MV-4-11 (cell line): ENCODE measurements around the gene SLC2A6.

Experiments used
- DNase-seq: peaks from one replicate; lab custom pipeline; 2025; lab: John Stamatoyannopoulos, UW

Gene SLC2A6

DNA sequence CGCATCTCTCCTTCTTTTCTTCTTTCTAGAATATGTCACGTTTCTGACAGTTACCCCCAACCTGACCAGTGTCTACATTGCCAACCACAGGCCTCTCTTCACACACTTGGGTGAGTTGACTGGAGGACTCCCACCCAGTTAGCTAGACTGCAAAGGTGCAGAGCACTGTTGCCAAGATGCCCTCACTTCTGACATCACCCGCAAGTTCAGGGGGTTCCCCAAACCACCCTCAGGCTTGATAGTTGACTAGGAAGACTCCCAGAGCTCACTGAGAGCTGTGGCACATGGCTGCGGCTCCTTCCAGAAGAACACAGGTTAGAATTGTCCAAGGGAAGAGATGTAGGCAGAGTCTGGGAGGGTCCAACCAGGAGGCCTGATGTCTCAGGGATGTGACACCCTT lies 39.6 kb downstream of the SLC2A6 start:
- DNase-seq: no peak

DNA sequence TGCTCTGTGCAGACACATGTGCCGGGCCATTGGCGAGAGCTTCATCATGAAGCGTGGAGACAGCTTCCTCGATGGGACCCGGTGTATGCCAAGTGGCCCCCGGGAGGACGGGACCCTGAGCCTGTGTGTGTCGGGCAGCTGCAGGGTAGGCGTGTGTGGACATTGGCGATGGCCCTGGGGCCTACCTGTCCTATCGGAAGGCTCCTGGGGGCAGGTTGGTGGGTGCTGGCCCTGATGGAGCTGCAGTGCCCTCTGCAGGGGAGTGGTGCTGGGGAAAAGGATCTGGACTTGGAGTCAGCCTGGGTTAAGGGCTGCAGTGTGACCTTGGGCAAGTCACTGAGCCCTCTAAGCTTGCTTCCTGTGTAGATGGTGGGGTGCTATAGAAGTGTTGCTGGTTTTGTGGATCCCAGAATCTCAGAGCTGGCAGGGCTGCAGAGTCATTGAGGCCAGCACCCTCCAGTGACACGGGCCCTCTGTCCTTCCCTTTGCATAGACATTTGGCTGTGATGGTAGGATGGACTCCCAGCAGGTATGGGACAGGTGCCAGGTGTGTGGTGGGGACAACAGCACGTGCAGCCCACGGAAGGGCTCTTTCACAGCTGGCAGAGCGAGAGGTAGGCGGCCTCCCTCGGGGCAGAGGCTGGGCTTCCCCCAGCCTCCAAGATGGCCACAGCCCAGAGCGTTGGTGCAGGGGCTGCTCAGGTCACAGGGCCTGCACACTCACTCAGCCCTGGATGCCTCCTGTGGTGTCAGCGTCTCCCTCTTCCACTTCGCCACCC lies 41.0 kb downstream of the SLC2A6 start:
- DNase-seq: no peak

GRCh38 chr9:133436681-133437080 lies 42.2 kb downstream of the SLC2A6 start:
- DNase-seq: no peak

- DNase-seq: no peak
Measured at GRCh38 chr9:133433351-133433843, 45.5 kb downstream of the SLC2A6 start.

DNA sequence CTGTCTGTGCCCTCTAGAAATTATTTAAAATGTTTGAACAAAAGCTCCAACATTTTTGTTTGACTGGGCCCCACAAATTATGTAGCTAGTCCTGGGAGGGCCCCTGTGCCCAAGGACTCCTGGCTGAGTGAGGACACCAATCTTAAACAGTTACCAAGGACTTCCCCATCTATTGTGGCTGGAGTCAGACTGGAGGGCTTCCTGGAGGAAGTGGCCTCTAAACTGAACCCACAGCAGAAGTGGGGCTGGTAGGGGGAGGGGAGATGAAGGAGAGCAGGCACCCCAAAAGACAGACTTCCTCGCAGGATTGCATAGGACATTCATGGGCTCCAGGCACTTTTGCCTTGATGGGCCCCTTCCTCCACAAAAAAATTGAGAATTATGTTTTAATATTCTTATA lies 48.7 kb downstream of the SLC2A6 start:
- DNase-seq: peak; percentile 68

- no peak for DNase-seq
Measured at GRCh38 chr9:133429641-133430161, 49.2 kb downstream of the SLC2A6 start.

- DNase-seq: no peak
Measured at GRCh38 chr9:133429214-133429613, 49.7 kb downstream of the SLC2A6 start.

DNA sequence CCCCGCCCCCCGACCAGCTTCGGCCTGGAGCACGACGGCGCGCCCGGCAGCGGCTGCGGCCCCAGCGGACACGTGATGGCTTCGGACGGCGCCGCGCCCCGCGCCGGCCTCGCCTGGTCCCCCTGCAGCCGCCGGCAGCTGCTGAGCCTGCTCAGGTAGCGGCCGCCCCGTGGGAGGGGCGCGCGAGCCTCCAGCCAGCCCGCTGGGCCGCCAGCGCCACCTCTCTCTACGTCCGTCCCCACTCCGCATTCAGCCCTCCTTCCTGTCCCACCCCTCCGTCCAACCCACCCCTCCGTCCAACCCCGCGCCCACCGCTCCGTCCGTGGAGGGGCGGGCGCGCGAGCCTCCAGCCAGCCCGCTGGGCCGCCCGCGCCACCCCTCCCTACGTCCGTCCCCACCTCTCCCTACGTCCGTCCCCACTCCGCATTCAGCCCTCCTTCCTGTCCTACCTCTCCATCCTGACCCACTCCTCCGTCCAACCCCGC lies 50.2 kb downstream of the SLC2A6 start:
- DNase-seq: no peak

DNA sequence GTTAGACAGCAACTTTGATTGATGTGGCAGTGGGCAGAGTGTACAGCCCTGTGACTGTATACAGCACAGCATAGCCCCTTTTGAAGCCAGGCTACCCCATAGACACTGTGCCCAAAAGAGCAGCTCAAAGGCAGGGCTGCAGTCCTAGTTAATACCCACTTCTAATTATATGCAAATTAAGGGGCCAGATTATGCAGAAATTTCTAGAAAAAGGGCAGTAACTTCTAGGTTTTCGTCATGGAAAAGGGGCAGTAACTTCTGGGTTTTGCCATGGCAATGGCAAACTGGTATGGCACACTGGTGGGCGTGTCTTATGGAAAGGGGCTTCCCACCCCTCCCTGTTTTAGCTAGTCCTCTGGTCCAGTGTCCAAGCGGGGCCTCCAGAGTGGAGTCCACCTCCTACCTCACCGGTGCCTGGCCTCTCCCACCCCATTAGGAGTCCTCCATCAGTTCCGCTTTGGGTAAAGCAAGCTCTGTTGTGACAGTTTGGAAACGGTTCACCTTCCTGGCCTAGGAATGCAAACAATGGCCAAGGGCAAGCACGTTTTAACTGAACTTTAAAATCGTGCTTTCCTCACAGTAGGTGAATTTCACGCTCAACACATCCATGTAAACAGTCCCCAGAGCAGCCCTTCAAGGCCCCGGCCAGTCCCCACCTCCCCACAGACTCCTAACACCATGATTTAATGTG lies 51.1 kb downstream of the SLC2A6 start:
- DNase-seq: no peak

DNA sequence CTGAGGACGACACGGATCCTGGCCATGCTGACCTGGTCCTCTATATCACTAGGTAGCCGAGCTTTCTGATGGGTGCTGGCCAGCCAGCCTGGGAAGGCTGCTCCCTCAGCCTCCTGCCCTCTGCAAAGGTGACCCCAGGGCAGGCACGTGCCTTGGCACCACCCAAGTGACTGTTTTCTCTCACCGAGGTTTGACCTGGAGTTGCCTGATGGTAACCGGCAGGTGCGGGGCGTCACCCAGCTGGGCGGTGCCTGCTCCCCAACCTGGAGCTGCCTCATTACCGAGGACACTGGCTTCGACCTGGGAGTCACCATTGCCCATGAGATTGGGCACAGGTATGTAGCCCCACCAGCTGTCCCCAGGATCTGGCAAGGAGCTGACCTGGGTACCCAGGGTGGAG lies 52.9 kb downstream of the SLC2A6 start:
- DNase-seq: no peak

DNA sequence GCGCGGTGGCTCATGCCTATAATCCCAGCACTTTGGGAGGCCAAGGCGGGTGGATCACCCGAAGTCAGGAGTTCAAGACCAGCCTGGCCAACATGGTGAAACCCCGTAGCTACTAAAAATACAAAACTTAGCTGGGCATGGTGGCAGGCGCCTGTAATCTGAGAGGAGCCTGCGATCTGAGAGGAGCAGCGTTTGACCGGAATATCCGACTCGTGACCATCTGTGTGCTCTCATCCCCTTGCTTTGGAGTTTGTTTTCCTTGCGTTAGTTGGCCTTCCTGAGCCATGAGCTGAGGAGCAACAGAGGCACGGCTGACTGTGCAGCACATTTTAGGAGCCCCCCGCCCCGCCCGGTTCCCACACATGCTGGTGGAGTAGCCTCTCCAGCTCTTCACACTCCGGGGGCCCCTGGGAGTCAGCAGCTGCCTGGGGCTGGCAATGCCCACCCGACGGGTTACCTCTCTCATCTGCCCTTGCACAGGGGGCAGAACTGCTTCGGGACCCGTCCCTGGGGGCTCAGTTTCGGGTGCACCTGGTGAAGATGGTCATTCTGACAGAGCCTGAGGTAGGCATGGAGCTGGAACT lies 53.8 kb downstream of the SLC2A6 start:
- no peak for DNase-seq

- no peak for DNase-seq
Measured at GRCh38 chr9:133424187-133424586, 54.7 kb downstream of the SLC2A6 start.

DNA sequence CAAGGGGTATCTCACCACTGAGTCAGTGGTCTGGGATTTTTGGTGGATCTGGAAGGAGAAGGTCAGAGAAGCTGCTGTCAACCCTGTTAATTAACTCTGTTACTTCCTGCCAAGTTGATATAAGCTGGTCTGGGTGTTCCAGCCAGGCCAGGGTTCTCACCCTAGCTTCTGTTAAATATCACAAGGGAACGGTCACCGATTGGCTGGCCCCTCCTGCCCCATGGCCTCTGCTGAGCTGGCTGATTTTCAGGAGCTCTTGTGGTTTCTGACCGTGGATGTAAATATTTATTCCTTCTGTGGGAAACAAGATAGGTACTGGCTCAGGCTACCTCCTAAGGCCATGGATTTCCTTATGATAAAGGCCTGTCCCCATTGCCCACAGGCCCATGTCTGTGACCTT lies 55.7 kb downstream of the SLC2A6 start:
- no peak for DNase-seq

- DNase-seq: no peak
Measured at GRCh38 chr9:133421615-133422542, 57.0 kb downstream of the SLC2A6 start, which contains the start of gene ADAMTS13. TSS of gene ADAMTS13 (plus strand) at chr9:133422367. CDS start at chr9:133422444, 77 bp downstream.
